GM18868 (cell line): Measurements from ENCODE around the gene SNAPIN.

Experiments used
- ATAC-seq: cut with Tn5 transposase; IDR thresholded peaks from one replicate; pipeline ENCODE4 v1.9.1; 2021; ENCODE audit warnings: mild to moderate bottlenecking, moderate library complexity; ENCODE audit not compliant: unreplicated experiment

SNAPIN gene

DNA sequence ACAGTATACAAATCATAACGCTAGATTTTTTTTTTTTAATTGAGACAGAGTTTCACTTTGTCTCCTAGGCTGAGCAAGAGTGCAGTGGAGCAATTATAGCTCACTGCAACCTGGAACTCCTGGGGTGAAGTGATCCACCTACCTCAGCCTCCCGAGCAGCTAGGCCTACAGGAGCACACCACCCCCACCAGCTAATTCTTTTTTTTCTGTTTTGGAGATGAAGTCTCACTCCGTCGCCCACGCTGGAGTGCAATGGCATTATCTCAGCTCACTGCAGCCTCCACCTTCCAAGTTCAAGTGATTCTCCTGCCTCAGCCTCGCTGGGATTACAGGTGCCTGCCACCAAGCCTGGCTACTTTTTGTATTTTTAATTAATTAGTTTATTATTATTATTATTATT is 41.3 kb downstream of the SNAPIN start:
- ATAC-seq: no peak

DNA sequence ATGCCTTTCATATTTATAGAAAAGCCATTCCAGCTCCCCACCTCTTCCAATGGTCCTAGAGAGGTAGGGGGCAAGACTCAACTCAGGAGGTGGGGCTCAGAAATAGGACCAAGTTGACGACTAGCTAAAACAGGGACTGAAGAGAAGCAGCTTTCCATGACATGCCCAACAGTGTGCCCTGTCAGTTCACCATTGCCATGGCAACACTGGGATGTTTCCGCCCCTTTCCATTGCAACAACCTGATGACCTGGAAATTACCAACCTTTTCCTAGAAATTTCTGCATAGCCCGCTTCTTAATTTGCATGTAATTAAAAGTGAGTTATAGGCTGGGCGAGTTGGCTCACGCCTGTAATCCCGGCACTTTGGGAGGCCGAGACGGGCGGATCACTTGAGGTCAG is 47.0 kb downstream of the SNAPIN start:
- no peak for ATAC-seq

DNA sequence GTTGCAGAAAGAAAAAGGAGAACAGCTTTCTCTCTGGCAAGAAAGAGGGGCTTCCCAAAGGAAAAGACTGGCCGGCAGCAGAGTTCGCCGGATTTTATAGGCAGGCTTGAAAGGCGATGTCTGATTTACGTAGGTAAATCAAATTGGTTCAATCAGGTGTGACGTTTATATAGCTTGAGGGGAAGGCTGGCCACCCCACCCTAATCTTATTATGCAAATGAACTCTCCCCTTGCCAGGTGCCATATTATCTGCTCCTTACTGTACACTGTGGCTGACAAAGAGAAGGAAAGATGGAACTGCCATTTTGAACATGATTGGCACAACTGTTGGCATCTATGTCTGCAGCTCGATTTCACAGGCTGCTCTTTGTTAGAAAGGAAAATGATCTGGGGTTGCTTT is 52.5 kb downstream of the SNAPIN start:
- ATAC-seq: no peak
